WI38 (cell line): ENCODE measurements around the gene CERS3.

ENCODE experiments used
- H3K4me3 ChIP-seq: 2 replicates; pipeline ENCODE4 v1.5.1; 2011; ENCODE audit warnings: low read depth, mild to moderate bottlenecking, control low read depth, low read length
- CTCF ChIP-seq: IDR thresholded peaks from 2 replicates; pipeline ENCODE4 v1.5.1; 2012; ENCODE audit warnings: low read depth, mild to moderate bottlenecking, control low read depth, low read length

The CERS3 gene

GRCh38 chr15:100528833-100529428, at the start of gene CERS3:
Gene CERS3, minus strand, starts transcription at chr15:100528950. Its CDS starts 27,101 bp downstream, at chr15:100501849.
- no peak within 1 kb of the TSS for H3K4me3 ChIP-seq
- TF ChIP-seq CTCF, result no peak

- TF ChIP-seq CTCF, result no peak
- H3K4me3 ChIP-seq, result no peak overlapping the region
Measured at GRCh38 chr15:100573526-100573925, 44.8 kb upstream of the CERS3 start.

GRCh38 chr15:100572362-100572983, 43.7 kb upstream of the CERS3 start:
- no peak overlapping the region for H3K4me3 ChIP-seq
- TF ChIP-seq CTCF, result no peak; the same call in 1 of the 2 replicates

DNA sequence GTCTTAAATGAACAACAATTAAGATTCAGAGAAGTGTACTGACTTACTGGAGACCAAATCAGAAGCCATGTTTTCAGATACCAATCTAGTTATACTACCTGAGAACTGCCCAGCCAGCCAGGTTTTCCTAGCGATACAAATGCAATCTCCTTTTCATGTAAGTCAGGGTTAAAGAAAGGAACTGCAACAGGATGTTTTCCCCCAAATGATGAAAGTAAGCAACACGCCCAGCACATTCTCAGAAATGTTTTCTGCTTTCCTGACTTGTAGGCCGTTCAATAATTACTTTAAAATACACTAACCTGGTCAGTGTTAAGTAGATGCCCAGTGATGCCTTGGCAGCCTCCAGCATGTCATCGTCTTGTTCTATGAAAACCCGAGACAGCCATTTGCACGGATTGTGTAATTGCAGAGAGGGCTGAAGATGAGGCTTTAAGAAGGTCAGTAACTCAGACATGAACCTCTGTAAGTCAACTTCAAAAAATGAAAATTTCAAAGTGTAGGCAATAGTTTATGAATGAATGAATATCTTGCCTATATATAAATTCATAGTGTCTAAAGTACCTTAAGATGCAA, 42.9 kb upstream of the CERS3 start:
- TF ChIP-seq CTCF, result no peak

DNA sequence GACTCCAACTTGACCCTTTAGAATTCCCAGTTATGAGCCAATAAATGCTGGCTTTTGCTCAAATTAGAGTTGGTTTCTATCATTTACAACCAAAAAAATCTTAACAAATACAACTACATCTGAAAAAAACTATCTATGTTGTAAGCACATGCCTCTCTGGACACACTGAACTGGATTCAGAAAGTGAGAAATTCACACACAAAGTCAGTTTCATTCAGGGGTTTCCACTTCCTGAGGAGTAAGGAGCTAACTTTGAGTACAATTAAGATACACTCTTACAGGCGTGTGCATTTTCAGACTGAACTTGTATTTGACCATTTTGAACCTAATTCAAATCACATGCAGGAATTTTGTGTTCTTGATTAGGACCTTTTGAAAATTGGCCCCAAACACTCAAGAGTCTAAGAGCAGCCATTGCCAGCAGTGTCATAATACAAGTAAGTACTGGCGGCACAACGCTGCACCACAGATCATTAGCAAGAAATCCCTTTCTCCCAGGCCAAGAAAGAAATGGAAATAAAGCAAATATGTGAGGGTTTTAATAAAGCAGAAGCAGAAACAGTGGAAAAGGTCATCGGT, 42.1 kb upstream of the CERS3 start:
- no peak overlapping the region for H3K4me3 ChIP-seq
- TF ChIP-seq CTCF, result no peak

More for the DNA sequence above, 42.9 kb upstream of the CERS3 start:
- no peak overlapping the region for H3K4me3 ChIP-seq

DNA sequence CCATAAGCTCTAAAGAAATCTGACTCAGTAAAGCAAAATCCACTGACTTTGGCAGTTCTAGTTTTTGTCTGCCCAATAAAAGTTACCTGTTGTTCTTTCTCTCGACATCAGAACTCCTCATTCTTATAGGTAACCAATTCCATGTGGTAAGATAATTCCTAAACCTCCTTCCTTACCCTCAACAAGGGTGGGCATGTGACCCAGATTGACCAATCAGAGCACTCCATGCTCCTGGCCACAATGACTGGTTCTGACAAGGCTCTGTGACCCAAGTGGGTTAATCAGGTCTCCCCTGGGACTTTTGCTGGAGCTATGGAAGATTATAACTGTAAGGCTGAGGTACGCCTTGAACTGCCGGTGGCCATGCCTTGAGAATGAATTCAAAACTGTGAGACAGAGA, 41.5 kb upstream of the CERS3 start:
- TF ChIP-seq CTCF, result no peak
- H3K4me3 ChIP-seq, result no peak overlapping the region

DNA sequence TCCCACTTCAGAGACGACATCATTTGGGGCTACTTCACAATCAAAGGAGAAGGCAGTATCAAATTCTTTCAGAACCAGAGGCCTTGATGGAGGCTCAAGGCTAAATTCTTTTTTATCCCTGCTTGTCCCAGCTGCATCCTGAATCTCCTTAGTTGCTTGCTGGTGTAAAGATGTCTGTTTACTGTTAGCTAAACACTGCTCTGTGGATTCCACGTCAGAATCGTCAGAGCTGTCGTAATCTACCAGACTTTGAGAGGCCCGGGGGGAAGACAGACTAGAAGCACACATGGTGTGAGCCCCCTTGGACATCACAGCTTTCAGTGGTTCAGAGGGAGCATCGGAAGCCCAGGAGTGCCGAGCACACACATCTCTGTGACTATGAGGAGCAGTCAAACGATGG, 40.6 kb upstream of the CERS3 start:
- H3K4me3 ChIP-seq, result no peak overlapping the region
- TF ChIP-seq CTCF, result no peak
